WTC11 (cell line): ENCODE measurements around the gene BNIP1. TPM values are rescaled to one million over a fixed set of nuclear protein-coding genes. Genes with fewer than 3 reads are reported as not detected.

ENCODE experiments used
- ATAC-seq: fragments of 200-7000 bp; cut with Tn5 transposase; 2 replicates; pipeline ENCODE4 v1.10.0; 2021; ENCODE audit warnings: mild to moderate bottlenecking, moderate library complexity
- CTCF ChIA-PET: fragments of 300-600 bp; sonication (Branson Sonifier 250); formaldehyde crosslinking; loops from one replicate; lab custom pipeline; 2021; ENCODE audit warnings: antibody characterized with exemption; lab: Charles Lee
- POLR2A ChIA-PET: fragments of 350-600 bp; sonication (Branson Sonifier 250); formaldehyde crosslinking; loops from one replicate; lab custom pipeline; 2021; ENCODE audit warnings: antibody characterized with exemption; lab: Charles Lee
- DNase-seq: peaks from one replicate; pipeline ENCODE4 v3.0.0; 2021; ENCODE audit warnings: low spot score
- H3K27ac Mint-ChIP-seq: 2 replicates; pipeline ENCODE4 v1.8.0; 2021; ENCODE audit warnings: mixed read lengths
- H3K27me3 Mint-ChIP-seq: 2 replicates; pipeline ENCODE4 v1.8.0; 2021; ENCODE audit warnings: low read depth, mild to moderate bottlenecking, moderate library complexity, mixed read lengths
- H3K36me3 Mint-ChIP-seq: 2 replicates; pipeline ENCODE4 v1.8.0; 2021; ENCODE audit warnings: mixed read lengths
- H3K4me1 Mint-ChIP-seq: 2 replicates; pipeline ENCODE4 v1.8.0; 2022; ENCODE audit warnings: mixed read lengths
- H3K4me3 Mint-ChIP-seq: 2 replicates; pipeline ENCODE4 v1.8.0; 2021; ENCODE audit warnings: mild to moderate bottlenecking, moderate library complexity, mixed read lengths
- H3K9me3 Mint-ChIP-seq: 2 replicates; pipeline ENCODE4 v1.8.0; 2021; ENCODE audit warnings: mixed read lengths
- CBFB ChIP-seq: sonication (generic); formaldehyde crosslinking; IDR thresholded peaks from 2 replicates; pipeline ENCODE4 v1.8.1; 2022; ENCODE audit warnings: mild to moderate bottlenecking, low read depth, missing genetic modification reagents
- E2F4 ChIP-seq: sonication (generic); formaldehyde crosslinking; IDR thresholded peaks from 2 replicates; pipeline ENCODE4 v1.8.1; 2022; ENCODE audit warnings: low read depth, mild to moderate bottlenecking, moderate library complexity, missing genetic modification reagents, borderline replicate concordance
- EMX1 ChIP-seq: fragments of 250-450 bp; sonication (Bioruptor Pico); IDR thresholded peaks from 2 replicates; pipeline ENCODE4 v1.8.0; 2021; ENCODE audit warnings: mild to moderate bottlenecking
- FOXJ3 ChIP-seq: sonication (generic); formaldehyde crosslinking; IDR thresholded peaks from 2 replicates; pipeline ENCODE4 v1.9.0; 2021; ENCODE audit warnings: missing genetic modification reagents, mild to moderate bottlenecking, borderline replicate concordance
- FOXP4 ChIP-seq: sonication (generic); formaldehyde crosslinking; IDR thresholded peaks from 2 replicates; pipeline ENCODE4 v1.8.0; 2022; ENCODE audit warnings: mild to moderate bottlenecking, missing genetic modification reagents
- GABPB1 ChIP-seq: sonication (generic); formaldehyde crosslinking; IDR thresholded peaks from 2 replicates; pipeline ENCODE4 v1.8.1; 2023; ENCODE audit warnings: mild to moderate bottlenecking, missing genetic modification reagents
- GRHL2 ChIP-seq: fragments of 250-450 bp; sonication (Bioruptor Pico); IDR thresholded peaks from 2 replicates; pipeline ENCODE4 v1.8.0; 2022; ENCODE audit warnings: mild to moderate bottlenecking, moderate library complexity; ENCODE audit not compliant: insufficient replicate concordance, severe bottlenecking
- GTF2I ChIP-seq: fragments of 250-450 bp; sonication (Bioruptor Pico); conservative IDR thresholded peaks from 2 replicates; pipeline ENCODE4 v1.4.0; 2021; ENCODE audit warnings: mild to moderate bottlenecking
- IRF2 ChIP-seq: sonication (generic); formaldehyde crosslinking; IDR thresholded peaks from 2 replicates; pipeline ENCODE4 v1.8.0; 2022; ENCODE audit warnings: low read depth, missing genetic modification reagents, borderline replicate concordance
- KAT7 ChIP-seq: sonication (generic); formaldehyde crosslinking; IDR thresholded peaks from 2 replicates; pipeline ENCODE4 v1.8.1; 2023; ENCODE audit warnings: missing genetic modification reagents, mild to moderate bottlenecking, borderline replicate concordance
- MLX ChIP-seq: sonication (generic); formaldehyde crosslinking; IDR thresholded peaks from 2 replicates; pipeline ENCODE4 v1.8.1; 2023; ENCODE audit warnings: mild to moderate bottlenecking, missing genetic modification reagents, moderate library complexity
- NFE2L1 ChIP-seq: sonication (generic); formaldehyde crosslinking; IDR thresholded peaks from 2 replicates; pipeline ENCODE4 v1.8.1; 2023; ENCODE audit warnings: missing genetic modification reagents
- SMAD4 ChIP-seq: sonication (generic); formaldehyde crosslinking; IDR thresholded peaks from 2 replicates; pipeline ENCODE4 v1.8.0; 2022; ENCODE audit warnings: mild to moderate bottlenecking, missing genetic modification reagents
- SP1 ChIP-seq: sonication (generic); formaldehyde crosslinking; conservative IDR thresholded peaks from 2 replicates; pipeline ENCODE4 v1.8.1; 2022; ENCODE audit warnings: missing genetic modification reagents
- TCF7 ChIP-seq: sonication (generic); formaldehyde crosslinking; IDR thresholded peaks from 2 replicates; pipeline ENCODE4 v1.8.0; 2022; ENCODE audit warnings: mild to moderate bottlenecking, low read depth, missing genetic modification reagents, moderate library complexity
- TEAD1 ChIP-seq: sonication (generic); formaldehyde crosslinking; IDR thresholded peaks from 2 replicates; pipeline ENCODE4 v1.8.0; 2022; ENCODE audit warnings: mild to moderate bottlenecking, missing genetic modification reagents
- TEAD4 ChIP-seq: sonication (generic); formaldehyde crosslinking; IDR thresholded peaks from 2 replicates; pipeline ENCODE4 v1.8.0; 2022; ENCODE audit warnings: mild to moderate bottlenecking, missing genetic modification reagents
- ZNF121 ChIP-seq: sonication (generic); formaldehyde crosslinking; IDR thresholded peaks from 2 replicates; pipeline ENCODE4 v1.8.0; 2023; ENCODE audit warnings: missing genetic modification reagents
- ZNF138 ChIP-seq: sonication (generic); formaldehyde crosslinking; conservative IDR thresholded peaks from 2 replicates; pipeline ENCODE4 v1.8.1; 2022; ENCODE audit warnings: mild to moderate bottlenecking, moderate library complexity, missing genetic modification reagents
- ZNF219 ChIP-seq: sonication (generic); formaldehyde crosslinking; IDR thresholded peaks from 2 replicates; pipeline ENCODE4 v1.8.0; 2023; ENCODE audit warnings: missing genetic modification reagents, mild to moderate bottlenecking, borderline replicate concordance
- ZNF396 ChIP-seq: fragments of 250-450 bp; sonication (Bioruptor Pico); IDR thresholded peaks from 2 replicates; pipeline ENCODE4 v1.8.0; 2021; ENCODE audit warnings: mild to moderate bottlenecking, moderate library complexity, borderline replicate concordance
- total RNA-seq: library from RNA; stranded (reverse); gene quantifications from 3 replicates; pipeline ENCODE4 v1.2.3, GENCODE V29; 2021
- TF ChIP-seq, protein P1 (sequence below): fragments of 200-600 bp; IDR thresholded peaks from 2 replicates; pipeline ENCODE4 v1.8.0; 2022; ENCODE audit warnings: antibody characterized with exemption

BNIP1 gene
- total RNA-seq, 1 experiment from 2014 or later, result 15.4 TPM

- TF ChIP-seq EMX1 (no peak), FOXP4 (no peak), ZNF219 (no peak), ZNF138 (CRISPR knock-in tag) (no peak), E2F4 (no peak), FOXJ3 (no peak), ZNF121 (CRISPR knock-in tag) (no peak), KAT7 (CRISPR knock-in tag) (no peak), CBFB (CRISPR knock-in tag) (no peak), SMAD4 (CRISPR knock-in tag) (no peak), GABPB1 (no peak), TEAD1 (CRISPR knock-in tag) (no peak), SP1 (CRISPR knock-in tag) (no peak)
- TF ChIP-seq, protein P1, sequence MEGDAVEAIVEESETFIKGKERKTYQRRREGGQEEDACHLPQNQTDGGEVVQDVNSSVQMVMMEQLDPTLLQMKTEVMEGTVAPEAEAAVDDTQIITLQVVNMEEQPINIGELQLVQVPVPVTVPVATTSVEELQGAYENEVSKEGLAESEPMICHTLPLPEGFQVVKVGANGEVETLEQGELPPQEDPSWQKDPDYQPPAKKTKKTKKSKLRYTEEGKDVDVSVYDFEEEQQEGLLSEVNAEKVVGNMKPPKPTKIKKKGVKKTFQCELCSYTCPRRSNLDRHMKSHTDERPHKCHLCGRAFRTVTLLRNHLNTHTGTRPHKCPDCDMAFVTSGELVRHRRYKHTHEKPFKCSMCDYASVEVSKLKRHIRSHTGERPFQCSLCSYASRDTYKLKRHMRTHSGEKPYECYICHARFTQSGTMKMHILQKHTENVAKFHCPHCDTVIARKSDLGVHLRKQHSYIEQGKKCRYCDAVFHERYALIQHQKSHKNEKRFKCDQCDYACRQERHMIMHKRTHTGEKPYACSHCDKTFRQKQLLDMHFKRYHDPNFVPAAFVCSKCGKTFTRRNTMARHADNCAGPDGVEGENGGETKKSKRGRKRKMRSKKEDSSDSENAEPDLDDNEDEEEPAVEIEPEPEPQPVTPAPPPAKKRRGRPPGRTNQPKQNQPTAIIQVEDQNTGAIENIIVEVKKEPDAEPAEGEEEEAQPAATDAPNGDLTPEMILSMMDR, result no peak
- TF ChIP-seq, all 79 proteins: peak for 0
Measured at GRCh38 chr5:173192561-173192960, 48.2 kb downstream of the BNIP1 start (continued).

DNA sequence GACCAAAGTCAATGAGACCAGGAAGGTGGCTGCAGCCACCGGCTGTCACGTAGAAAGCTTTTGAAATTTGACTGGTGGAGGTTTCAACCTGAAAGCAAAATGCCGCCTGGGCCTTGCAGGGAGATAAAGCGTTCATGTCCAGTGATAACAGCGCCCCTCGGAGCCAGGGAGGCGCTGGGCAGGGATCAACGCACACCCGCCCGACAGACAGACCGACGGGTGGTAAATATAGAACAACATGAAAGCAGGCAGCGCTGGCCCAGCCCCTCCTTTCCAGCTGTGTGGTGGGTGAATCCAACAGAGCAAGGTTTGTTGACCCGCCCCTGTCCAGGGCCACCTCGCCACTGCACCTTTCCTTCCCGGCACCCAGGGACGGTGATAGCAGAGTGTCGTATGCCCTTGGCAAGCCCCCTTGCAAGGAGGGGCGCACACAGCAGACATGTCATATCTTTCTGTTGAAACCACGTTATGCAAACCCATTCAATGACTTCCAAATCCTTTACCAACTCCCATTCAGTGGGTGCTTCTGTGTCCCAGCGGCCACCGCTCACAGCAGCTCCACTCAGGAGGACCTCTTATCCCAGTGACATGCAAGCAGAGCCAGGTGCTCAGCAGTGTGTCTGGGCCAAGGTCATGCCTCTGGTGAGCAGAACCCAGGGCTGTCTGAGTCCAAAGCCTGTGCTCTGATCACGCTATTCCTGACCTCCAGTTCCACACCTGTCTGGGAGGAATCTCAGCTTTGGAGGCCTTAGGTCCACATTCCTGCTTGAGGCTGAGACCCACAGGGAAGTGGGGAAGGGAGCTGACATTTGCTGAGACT lies 52.0 kb downstream of the BNIP1 start:
- TF ChIP-seq GRHL2 (no peak), IRF2 (CRISPR knock-in tag) (no peak), EMX1 (no peak), GTF2I (CRISPR knock-in tag) (no peak), FOXJ3 (no peak), ZNF219 (no peak), TCF7 (CRISPR knock-in tag) (no peak)
- peaks cover 14% of the 10 kb centered on the region for H3K27me3 Mint-ChIP-seq
- ChIA-PET POLR2A (no interaction called here), CTCF (interaction anchor here (1.1 kb wide), 1 partner anchor 9 kb away, joined by 3 read pairs; no protein-coding TSS in a partner anchor)
- no peak overlapping the region for H3K27ac Mint-ChIP-seq
- H3K4me3 Mint-ChIP-seq, result no peak overlapping the region
- no peaks in the 10 kb centered on the region for H3K4me1 Mint-ChIP-seq
- DNase-seq, result no peak
- ATAC-seq, result no peak
- H3K9me3 Mint-ChIP-seq, result peaks cover 15% of the 10 kb centered on the region
- H3K36me3 Mint-ChIP-seq, result peaks cover 7% of the 10 kb centered on the region

- no peak overlapping the region for H3K27ac Mint-ChIP-seq
- peaks cover 14% of the 10 kb centered on the region for H3K27me3 Mint-ChIP-seq
- CTCF ChIA-PET, result interaction anchor here (1.1 kb wide), 1 partner anchor 10 kb away, joined by 5 read pairs; no protein-coding TSS in a partner anchor
- H3K4me3 Mint-ChIP-seq, result no peak overlapping the region
- DNase-seq, result no peak
- H3K4me1 Mint-ChIP-seq, result 0 out of 2 replicates have a peak, but pooled peaks cover 3% of the 10 kb centered on the region
- ATAC-seq, result no peak
- POLR2A ChIA-PET, result no interaction called here
- H3K9me3 Mint-ChIP-seq, result peaks cover 15% of the 10 kb centered on the region
- peaks cover 7% of the 10 kb centered on the region for H3K36me3 Mint-ChIP-seq
- TF ChIP-seq MLX (CRISPR knock-in tag) (no peak), TEAD4 (no peak), NFE2L1 (CRISPR knock-in tag) (no peak), ZNF396 (CRISPR knock-in tag) (no peak)
Measured at GRCh38 chr5:173197375-173197891, 53.1 kb downstream of the BNIP1 start.
